22Rv1 (cell line): ENCODE results near the gene OPRM1.

Experiments
- CTCF ChIP-seq: fragments of 450-650 bp; IDR thresholded peaks from 2 replicates; pipeline ENCODE4 v1.5.1; 2017; ENCODE audit warnings: mild to moderate bottlenecking
- ZFX ChIP-seq: fragments of 450-650 bp; IDR thresholded peaks from 2 replicates; pipeline ENCODE4 v1.6.1; 2017; ENCODE audit warnings: antibody characterized with exemption, borderline replicate concordance

- TF ChIP-seq CTCF (no peak), ZFX (no peak)
Observed at GRCh38 chr6:154122195-154122925, 83.3 kb downstream of the OPRM1 start.
